SKM-1 (cell line): ENCODE results near the gene WDCP.
"Not testable (repeated sequence)": the region's sequence is repeated elsewhere in the genome, so short reads cannot be mapped to it uniquely, and the experiment has no call there.

Source experiments
- DNase-seq: peaks from one replicate; lab custom pipeline; 2025; ENCODE audit not compliant: unreplicated experiment; lab: John Stamatoyannopoulos, UW

Gene WDCP

GRCh38 chr2:24046930-24047702, at the start of gene WDCP:
TSS of gene WDCP (minus strand) at chr2:24047391. CDS start at chr2:24039494, 7,897 bp downstream.
- DNase-seq = peak; percentile 97

GRCh38 chr2:24095171-24095677, 48.0 kb upstream of the WDCP start:
- DNase-seq = not testable (repeated sequence)

GRCh38 chr2:24093270-24093669, 46.1 kb upstream of the WDCP start:
- not testable (repeated sequence) for DNase-seq

GRCh38 chr2:24088821-24089359, 41.7 kb upstream of the WDCP start:
- DNase-seq = no peak

GRCh38 chr2:24087032-24087431, 39.8 kb upstream of the WDCP start:
- no peak for DNase-seq

GRCh38 chr2:24086241-24086640, 39.0 kb upstream of the WDCP start:
- DNase-seq = no peak

- DNase-seq = no peak
These were observed 38.0 kb upstream of the WDCP start for GRCh38 chr2:24085200-24085489.

- DNase-seq = peak; percentile 77
These were observed 37.4 kb upstream of the WDCP start, which contains the start of gene TP53I3 for GRCh38 chr2:24084386-24085199. TSS of gene TP53I3 (minus strand) at chr2:24084834. CDS start at chr2:24084326, 508 bp downstream.

- DNase-seq = peak; percentile 77
These were observed 36.6 kb upstream of the WDCP start for GRCh38 chr2:24083567-24084385.

- DNase-seq = no peak
These were observed 35.8 kb upstream of the WDCP start for GRCh38 chr2:24082787-24083566.

GRCh38 chr2:24080701-24081100, 33.5 kb upstream of the WDCP start:
- DNase-seq = no peak

GRCh38 chr2:24077879-24078278, 30.7 kb upstream of the WDCP start:
- DNase-seq = no peak

- DNase-seq = no peak
These were observed 30.3 kb upstream of the WDCP start for GRCh38 chr2:24077535-24077877.

- no peak for DNase-seq
These were observed 29.8 kb upstream of the WDCP start for GRCh38 chr2:24076849-24077534.

- DNase-seq = peak; percentile 97
These were observed 29.0 kb upstream of the WDCP start, which contains the start of gene SF3B6 for GRCh38 chr2:24075915-24076848. TSS of gene SF3B6 (minus strand) at chr2:24076326. CDS start at chr2:24076229, 97 bp downstream.

- DNase-seq = no peak
These were observed 28.1 kb upstream of the WDCP start for GRCh38 chr2:24075259-24075658.

- no peak for DNase-seq
These were observed 26.6 kb upstream of the WDCP start for GRCh38 chr2:24073816-24074215.

GRCh38 chr2:24072259-24072658, 25.1 kb upstream of the WDCP start:
- no peak for DNase-seq
